ENCODE measurements around the gene MAPK7. TPM values are rescaled to one million over a fixed set of nuclear protein-coding genes. Genes with fewer than 3 reads are reported as not detected.

The MAPK7 gene
- total and polyA plus RNA-seq, 2 donors (not counting 3 experiments of a cell fraction or from before 2014, with no cell fraction given) = 16.8 to 30.7 TPM

DNA sequence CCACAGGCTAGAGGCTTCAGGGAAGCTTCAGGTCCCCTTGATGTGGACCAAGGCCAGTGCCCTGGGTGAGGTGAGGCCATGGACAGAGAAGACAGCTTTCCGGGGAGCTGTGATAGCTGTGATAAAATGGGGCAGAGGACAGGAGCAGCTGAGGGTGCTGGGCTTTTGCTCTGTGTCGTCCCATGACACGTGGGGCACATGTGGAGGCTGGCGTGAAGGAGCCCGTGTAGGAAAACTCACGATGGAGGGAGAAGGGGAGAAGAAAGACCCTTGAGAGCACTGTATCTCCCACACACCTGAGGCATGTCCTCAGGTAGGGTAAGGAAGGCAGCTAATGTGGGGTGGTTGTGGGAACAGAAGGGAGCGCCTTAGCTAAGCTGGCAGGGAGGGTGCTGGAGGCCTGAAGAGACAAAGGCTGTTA is 37.1 kb upstream of the MAPK7 start:
- no peak for FAIRE-seq

More for the DNA sequence above, 37.1 kb upstream of the MAPK7 start:
- Histone ChIP-seq H3K4me1 (ENCODE audit: control insufficient read depth, extremely low read depth, insufficient read depth, low read length) (no peaks in the 10 kb centered on the region), H4K20me1 (replicated peaks; ENCODE audit: control insufficient read depth, extremely low read depth, insufficient read depth, low read length) (no peaks in the 10 kb centered on the region), H2AFZ (ENCODE audit: low read depth, low read length) (no peak overlapping the region), H3K36me3 (ENCODE audit: control insufficient read depth in 2 of 2, extremely low read depth in 1 of 2, insufficient read depth in 2 of 2, low read length in 2 of 2) (no peaks in the 10 kb centered on the region), H3K9me1 (replicated peaks; ENCODE audit: control insufficient read depth, extremely low read depth, insufficient read depth, low read length) (no peaks in the 10 kb centered on the region), H3K9ac (replicated peaks; ENCODE audit: extremely low read depth, insufficient read depth, low read length) (no peak overlapping the region), H3K79me2 (ENCODE audit: control insufficient read depth, insufficient read depth, low read length) (no peaks in the 10 kb centered on the region), H3K9me3 (replicated peaks; ENCODE audit: control insufficient read depth, insufficient read depth, low read length) (no peaks in the 10 kb centered on the region), H3K27ac (ENCODE audit: insufficient read depth, low read depth, low read length) (no peak overlapping the region), H3K4me2 (ENCODE audit: insufficient read depth, low read length) (no peak overlapping the region), H3K4me3 (replicated peaks in 1 of 3; ENCODE audit: insufficient read depth in 1 of 3, low read depth in 1 of 3, low read length in 3 of 3) (no peak overlapping the region), H3K27me3 (ENCODE audit: control insufficient read depth in 2 of 2, insufficient read depth in 2 of 2, low read length in 2 of 2) (no peaks in the 10 kb centered on the region)
- no peak for DNase-seq (ENCODE audit: low read depth, low spot score)
- CTCF ChIA-PET = interaction anchor here (1.0 kb wide), 1 partner anchor 13 kb away, joined by 6 read pairs; no protein-coding TSS in a partner anchor
- no TSS peak for BruUV-seq (replicated peaks)
- POLR2A ChIA-PET = no interaction called here
- TF ChIP-seq FOS (IDR thresholded peaks at IDR 0.05; ENCODE audit: borderline replicate concordance, insufficient read depth, low read length) = no peak
- no peak for TF ChIP-seq JUN (IDR thresholded peaks at IDR 0.05; ENCODE audit: borderline replicate concordance, insufficient read depth, insufficient read length, low read depth)
- no peak for TF ChIP-seq EZH2 (IDR thresholded peaks at IDR 0.05; ENCODE audit: borderline replicate concordance, low read depth, low read length, severe bottlenecking)
- no peak for TF ChIP-seq CTCF (IDR thresholded peaks at IDR 0.05; ENCODE audit: extremely low read depth in 1 of 2, insufficient read depth in 1 of 2, low read depth in 1 of 2, low read length in 2 of 2)
- TF ChIP-seq, protein P1, sequence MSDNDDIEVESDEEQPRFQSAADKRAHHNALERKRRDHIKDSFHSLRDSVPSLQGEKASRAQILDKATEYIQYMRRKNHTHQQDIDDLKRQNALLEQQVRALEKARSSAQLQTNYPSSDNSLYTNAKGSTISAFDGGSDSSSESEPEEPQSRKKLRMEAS (IDR thresholded peaks at IDR 0.05; ENCODE audit: insufficient read depth, insufficient read length) = no peak
- no peak for TF ChIP-seq POLR2AphosphoS5 (IDR thresholded peaks at IDR 0.05; ENCODE audit: insufficient read depth, low read depth, low read length)
- TF ChIP-seq POLR2A (IDR thresholded peaks at IDR 0.05; ENCODE audit: low read depth, low read length) = no peak
- TF ChIP-seq GATA2 (IDR thresholded peaks at IDR 0.05; ENCODE audit: insufficient read depth, insufficient read length, low read depth, low read length) = no peak
- TF ChIP-seq MYC (IDR thresholded peaks at IDR 0.05; ENCODE audit: low read depth, low read length) = no peak
- dilution Hi-C loops (cut with MboI; ENCODE audit: extremely low pct_ligation_motif_present, low sequenced_read_pairs) = no loop called here
- intact Hi-C loops (cut with micrococcal nuclease) = no loop called here

Measured in endothelial cell of umbilical vein (primary cell).